HepG2 (cell line): ENCODE data around the gene CSNK1G1. TPM values are rescaled to one million over a fixed set of nuclear protein-coding genes. Genes with fewer than 3 reads are reported as not detected.

Source experiments
- ATAC-seq: fragments of 200-7000 bp; cut with Tn5 transposase; 3 replicates; pipeline ENCODE4 v1.9.1; 2020; ENCODE audit warnings: mild to moderate bottlenecking, moderate library complexity
- BruUV-seq: library from RNA; stranded (reverse); fragments of 400-500 nt; replicated peaks from 2 replicates; lab custom pipeline; 2021; lab: Mats Ljungman, UMichigan
- CTCF ChIA-PET: fragments of 300-600 bp; formaldehyde crosslinking; extraction: SDS; loops from one replicate; lab custom pipeline; 2021; ENCODE audit warnings: low total read pairs, inconsistent platforms, low intra/inter-chr PET ratio; lab: Yijun Ruan, JAX
- POLR2A ChIA-PET: fragments of 350-600 bp; sonication (Branson Sonifier 250); formaldehyde crosslinking; loops from one replicate; lab custom pipeline; 2020; ENCODE audit warnings: antibody characterized with exemption, inconsistent platforms; lab: Yijun Ruan, JAX
- DNase-seq: peaks from one replicate; pipeline ENCODE4 v3.0.0-alpha.2; 2015; ENCODE audit warnings: low spot score
- FAIRE-seq: peaks from 3 replicates; lab custom pipeline; 2011; peaks lifted over from hg19 to GRCh38; lab: Jason Lieb, UNC
- H2AFZ ChIP-seq: one replicate; pipeline ENCODE4 v1.6.1; 2011; ENCODE audit warnings: low read length, inconsistent platforms
- H3K27ac ChIP-seq: fragments of 300-600 bp; 3 replicates; pipeline ENCODE4 v1.8.0; 2011; ENCODE audit warnings: mixed run types, mild to moderate bottlenecking, mixed read lengths, low read length, inconsistent platforms; ENCODE audit not compliant: insufficient read depth; ENCODE audit errors: extremely low read length
- H3K27me3 ChIP-seq, 2 experiments: fragments of 200-600 bp in 1 of 2; 2 replicates in 1 of 2; 3 replicates in 1 of 2; pipeline versions ENCODE4 v1.6.0 to v1.8.0; 2011; ENCODE audit warnings: low read length in 2 of 2, mild to moderate bottlenecking in 2 of 2, moderate library complexity in 2 of 2, inconsistent platforms in 1 of 2; ENCODE audit not compliant: insufficient read depth in 2 of 2, control insufficient read depth in 1 of 2
- H3K36me3 ChIP-seq, 2 experiments: fragments of 200-600 bp in 1 of 2; replicated peaks in 1 of 2; 2 replicates in 1 of 2; 3 replicates in 1 of 2; pipeline versions ENCODE4 v1.5.1 to v1.8.0; 2011; ENCODE audit warnings: low read length in 2 of 2, inconsistent platforms in 1 of 2; ENCODE audit not compliant: insufficient read depth in 2 of 2, control insufficient read depth in 1 of 2
- H3K4me1 ChIP-seq: 2 replicates; pipeline ENCODE4 v1.5.1; 2012; ENCODE audit warnings: low read length, inconsistent platforms; ENCODE audit not compliant: insufficient read depth
- H3K4me2 ChIP-seq: 2 replicates; pipeline ENCODE4 v1.6.0; 2011; ENCODE audit warnings: low read depth, low read length, inconsistent platforms
- H3K4me3 ChIP-seq, 3 experiments: fragments of 200-600 bp in 1 of 3; sonication (generic), shearing (Covaris generic) in 1 of 3; replicated peaks in 1 of 3; 2 replicates each; pipeline ENCODE4 v1.5.1; 2011 to 2016; ENCODE audit warnings: low read length in 3 of 3, inconsistent platforms in 2 of 3, low read depth in 2 of 3, mild to moderate bottlenecking in 2 of 3, control low read depth in 1 of 3, mixed read lengths in 1 of 3; ENCODE audit not compliant: insufficient read depth in 1 of 3
- H3K79me2 ChIP-seq: one replicate; pipeline ENCODE4 v1.6.1; 2011; ENCODE audit warnings: low read length, inconsistent platforms; ENCODE audit not compliant: insufficient read depth
- H3K9ac ChIP-seq: 2 replicates; pipeline ENCODE4 v1.6.0; 2011; ENCODE audit warnings: mild to moderate bottlenecking, low read depth, low read length, inconsistent platforms; ENCODE audit not compliant: insufficient read depth
- H3K9me3 ChIP-seq: 2 replicates; pipeline ENCODE4 v1.5.1; 2012; ENCODE audit warnings: mild to moderate bottlenecking, low read length
- H4K20me1 ChIP-seq: 2 replicates; pipeline ENCODE4 v1.6.0; 2011; ENCODE audit warnings: inconsistent platforms, mild to moderate bottlenecking, low read length, moderate library complexity; ENCODE audit not compliant: insufficient read depth
- PAF1 ChIP-seq: IDR thresholded peaks from 2 replicates; pipeline ENCODE4 v1.6.1; 2016; ENCODE audit warnings: missing genetic modification reagents, missing compliant biosample characterization
- RELA ChIP-seq: sonication (generic); formaldehyde crosslinking; IDR thresholded peaks from 2 replicates; pipeline ENCODE4 v1.4.0; 2020; ENCODE audit warnings: missing genetic modification reagents
- TMF1 ChIP-seq: sonication (generic); formaldehyde crosslinking; IDR thresholded peaks from 2 replicates; pipeline ENCODE4 v1.8.1; 2022; ENCODE audit warnings: low read depth, missing genetic modification reagents
- YEATS2 ChIP-seq: sonication (generic); formaldehyde crosslinking; IDR thresholded peaks from 2 replicates; pipeline ENCODE4 v1.4.0; 2020; ENCODE audit warnings: missing genetic modification reagents, borderline replicate concordance
- ZNF550 ChIP-seq: sonication (generic); formaldehyde crosslinking; IDR thresholded peaks from 2 replicates; pipeline ENCODE4 v1.4.0; 2020; ENCODE audit warnings: mild to moderate bottlenecking, missing genetic modification reagents, borderline replicate concordance
- ZNF562 ChIP-seq: sonication (generic); formaldehyde crosslinking; IDR thresholded peaks from 2 replicates; pipeline ENCODE4 v1.8.0; 2022; ENCODE audit warnings: missing genetic modification reagents, borderline replicate concordance
- ZNF746 ChIP-seq: sonication (generic); formaldehyde crosslinking; IDR thresholded peaks from 2 replicates; pipeline ENCODE4 v1.8.0; 2022; ENCODE audit warnings: mild to moderate bottlenecking, missing genetic modification reagents
- ZSCAN31 ChIP-seq: sonication (generic); formaldehyde crosslinking; IDR thresholded peaks from 2 replicates; pipeline ENCODE4 v1.5.0; 2020; ENCODE audit warnings: low read depth, mild to moderate bottlenecking, missing genetic modification reagents
- WGBS: methylation state at CpG from one replicate; pipeline ENCODE4 v1.1.6; 2017; ENCODE audit warnings: low lambda C conversion rate; 5-methylcytosine and 5-hydroxymethylcytosine counted together
- in situ Hi-C: cut with HindIII; loops from 2 replicates; pipeline ENCODE4 v1.10.0; 2017; ENCODE audit warnings: low pct_unique_long_range_greater_than_20kb; ENCODE audit not compliant: extremely low pct_ligation_motif_present
- intact Hi-C: fragments of 100-400 bp; cut with micrococcal nuclease; formaldehyde crosslinking; loops from one replicate; pipeline ENCODE4 v1.10.0; 2022; ENCODE audit not compliant: unreplicated experiment
- polyA plus RNA-seq, 8 experiments: library from polyadenylated mRNA; depleted of rRNA in 3 of 8; stranded (reverse) in 7 of 8; unstranded in 1 of 8; fragments of >200 nt; fragmentation: Illumina TruSeq in 4 of 8; extraction: Trizol in 4 of 8; gene quantifications; 2 replicates each; pipeline versions ENCODE4 v1.2.1 to v1.2.3, GENCODE V29; 2011 to 2016; ENCODE audit warnings: low read depth in 4 of 8, missing spikeins in 1 of 8, mixed read lengths in 1 of 8; ENCODE audit not compliant: insufficient read depth in 1 of 8
- total RNA-seq, 5 experiments: library from RNA; depleted of rRNA; stranded (reverse); fragments of >200 nt; fragmentation: Illumina TruSeq; extraction: Trizol; gene quantifications; 2 replicates each; pipeline ENCODE4 v1.2.3, GENCODE V29; 2016; ENCODE audit warnings: low read depth in 1 of 5
- TF ChIP-seq, protein P1 (sequence below): IDR thresholded peaks from 2 replicates; pipeline ENCODE4 v1.6.1; 2016
- TF ChIP-seq, protein P2 (sequence below): sonication (generic); formaldehyde crosslinking; conservative IDR thresholded peaks from 2 replicates; pipeline ENCODE4 v1.5.0; 2020; ENCODE audit warnings: missing genetic modification reagents

CSNK1G1 gene
- total and polyA plus RNA-seq, 2 of the 13 experiments (the other 11 are each of a cell fraction or from before 2014, with no cell fraction given), result 8.5 to 12.6 TPM

DNA sequence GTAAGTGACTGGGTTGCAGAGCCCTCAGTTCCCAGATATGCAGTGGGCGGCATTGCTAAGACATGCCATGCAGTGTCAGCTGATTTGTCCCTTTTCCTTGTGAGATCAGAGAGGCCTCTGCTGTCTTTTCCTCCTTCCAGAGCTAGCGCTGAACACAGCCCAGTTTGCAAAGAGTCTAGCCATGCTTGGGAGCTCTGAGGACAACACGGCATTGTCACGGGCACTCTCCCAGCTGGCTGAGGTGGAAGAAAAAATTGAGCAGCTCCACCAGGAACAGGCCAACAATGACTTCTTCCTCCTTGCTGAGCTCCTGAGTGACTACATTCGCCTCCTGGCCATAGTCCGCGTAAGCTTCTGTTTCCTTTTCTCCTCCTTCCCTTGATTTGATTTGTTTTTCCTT is 224.4 kb downstream of the CSNK1G1 start:
- BruUV-seq, result no TSS peak
- ChIA-PET POLR2A (interaction anchor here (1.1 kb wide), 1 partner anchor 20 kb away, joined by 4 read pairs; no protein-coding TSS in a partner anchor), CTCF (no interaction called here)
- Histone ChIP-seq H3K27me3 (no peaks in the 10 kb centered on the region), H3K27ac (no peak overlapping the region), H2AFZ (no peak overlapping the region), H4K20me1 (no peaks in the 10 kb centered on the region), H3K4me1 (no peaks in the 10 kb centered on the region), H3K79me2 (no peaks in the 10 kb centered on the region), H3K36me3 (peaks cover 37 to 88% of the 10 kb centered on the region in 2 experiments), H3K9ac (no peak overlapping the region), H3K9me3 (no peaks in the 10 kb centered on the region), H3K4me3 (no peak overlapping the region), H3K4me2 (no peak overlapping the region)
- TF ChIP-seq ZNF550 (CRISPR knock-in tag) (no peak), ZNF746 (CRISPR knock-in tag) (no peak), TMF1 (no peak), RELA (CRISPR knock-in tag) (no peak), YEATS2 (CRISPR knock-in tag) (no peak), ZNF562 (CRISPR knock-in tag) (no peak), PAF1 (CRISPR knock-in tag) (no peak), ZSCAN31 (CRISPR knock-in tag) (no peak)
- TF ChIP-seq, protein P1, sequence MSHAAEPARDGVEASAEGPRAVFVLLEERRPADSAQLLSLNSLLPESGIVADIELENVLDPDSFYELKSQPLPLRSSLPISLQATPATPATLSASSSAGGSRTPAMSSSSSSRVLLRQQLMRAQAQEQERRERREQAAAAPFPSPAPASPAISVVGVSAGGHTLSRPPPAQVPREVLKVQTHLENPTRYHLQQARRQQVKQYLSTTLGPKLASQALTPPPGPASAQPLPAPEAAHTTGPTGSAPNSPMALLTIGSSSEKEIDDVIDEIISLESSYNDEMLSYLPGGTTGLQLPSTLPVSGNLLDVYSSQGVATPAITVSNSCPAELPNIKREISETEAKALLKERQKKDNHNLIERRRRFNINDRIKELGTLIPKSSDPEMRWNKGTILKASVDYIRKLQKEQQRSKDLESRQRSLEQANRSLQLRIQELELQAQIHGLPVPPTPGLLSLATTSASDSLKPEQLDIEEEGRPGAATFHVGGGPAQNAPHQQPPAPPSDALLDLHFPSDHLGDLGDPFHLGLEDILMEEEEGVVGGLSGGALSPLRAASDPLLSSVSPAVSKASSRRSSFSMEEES, result no peak
- TF ChIP-seq, protein P2, sequence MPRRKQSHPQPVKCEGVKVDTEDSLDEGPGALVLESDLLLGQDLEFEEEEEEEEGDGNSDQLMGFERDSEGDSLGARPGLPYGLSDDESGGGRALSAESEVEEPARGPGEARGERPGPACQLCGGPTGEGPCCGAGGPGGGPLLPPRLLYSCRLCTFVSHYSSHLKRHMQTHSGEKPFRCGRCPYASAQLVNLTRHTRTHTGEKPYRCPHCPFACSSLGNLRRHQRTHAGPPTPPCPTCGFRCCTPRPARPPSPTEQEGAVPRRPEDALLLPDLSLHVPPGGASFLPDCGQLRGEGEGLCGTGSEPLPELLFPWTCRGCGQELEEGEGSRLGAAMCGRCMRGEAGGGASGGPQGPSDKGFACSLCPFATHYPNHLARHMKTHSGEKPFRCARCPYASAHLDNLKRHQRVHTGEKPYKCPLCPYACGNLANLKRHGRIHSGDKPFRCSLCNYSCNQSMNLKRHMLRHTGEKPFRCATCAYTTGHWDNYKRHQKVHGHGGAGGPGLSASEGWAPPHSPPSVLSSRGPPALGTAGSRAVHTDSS, result no peak
- FAIRE-seq (no peak), ATAC-seq (no peak), DNase-seq (no peak)
- in situ Hi-C loops, result no loop called here
- intact Hi-C loops, result no loop called here
- WGBS, result 96% methylated on average over 6 of the region's 7 CpGs
